Loucy (cell line): Measurements from ENCODE around the gene HSPA12A.

Experiments used
- H2AFZ ChIP-seq: fragments of 200-600 bp; sonication (generic); 2 replicates; pipeline ENCODE4 v1.6.0; 2016; ENCODE audit warnings: antibody characterized with exemption, mild to moderate bottlenecking, low read length, moderate library complexity
- H3F3A ChIP-seq: fragments of 200-600 bp; 2 replicates; pipeline ENCODE4 v1.6.0; 2016; ENCODE audit warnings: antibody characterized with exemption, low read depth, mild to moderate bottlenecking
- H3K27me3 ChIP-seq: fragments of 200-600 bp; sonication (generic); 2 replicates; pipeline ENCODE4 v1.6.1; 2014; ENCODE audit warnings: low read length, mild to moderate bottlenecking; ENCODE audit not compliant: insufficient read depth, poor library complexity, severe bottlenecking
- H3K36me3 ChIP-seq: fragments of 200-600 bp; sonication (generic); 2 replicates; pipeline ENCODE4 v1.6.1; 2016; ENCODE audit warnings: low read length; ENCODE audit not compliant: insufficient read depth
- H3K4me1 ChIP-seq: fragments of 200-600 bp; sonication (generic); 2 replicates; pipeline ENCODE4 v1.5.1; 2014; ENCODE audit warnings: low read length, mild to moderate bottlenecking; ENCODE audit not compliant: insufficient read depth, poor library complexity, severe bottlenecking
- H3K4me2 ChIP-seq: fragments of 200-600 bp; sonication (generic); 2 replicates; pipeline ENCODE4 v1.6.0; 2014; ENCODE audit warnings: antibody characterized with exemption, low read length, low read depth, mild to moderate bottlenecking; ENCODE audit not compliant: poor library complexity, severe bottlenecking
- H3K4me3 ChIP-seq: fragments of 200-600 bp; sonication (generic); 2 replicates; pipeline ENCODE4 v1.5.1; 2014; ENCODE audit warnings: low read length, mild to moderate bottlenecking, mixed read lengths; ENCODE audit not compliant: poor library complexity, severe bottlenecking
- H3K79me2 ChIP-seq: fragments of 200-600 bp; sonication (generic); 2 replicates; pipeline ENCODE4 v1.6.1; 2014; ENCODE audit warnings: low read length; ENCODE audit not compliant: insufficient read depth
- H3K9ac ChIP-seq: fragments of 200-600 bp; sonication (generic); 2 replicates; pipeline ENCODE4 v1.6.0; 2014; ENCODE audit warnings: mild to moderate bottlenecking, low read depth, low read length, moderate library complexity; ENCODE audit not compliant: poor library complexity, severe bottlenecking
- H3K9me2 ChIP-seq: fragments of 200-600 bp; sonication (generic); replicated peaks from 2 replicates; pipeline ENCODE4 v1.6.1; 2016; ENCODE audit warnings: low read depth, low read length, mixed read lengths
- H3K9me3 ChIP-seq: fragments of 200-600 bp; sonication (generic); 2 replicates; pipeline ENCODE4 v1.6.1; 2014; ENCODE audit warnings: mild to moderate bottlenecking, antibody characterized with exemption, low read length, low read depth; ENCODE audit not compliant: insufficient read depth
- H4K20me1 ChIP-seq: fragments of 200-600 bp; sonication (generic); 2 replicates; pipeline ENCODE4 v1.6.0; 2014; ENCODE audit warnings: antibody characterized with exemption, low read length, mild to moderate bottlenecking; ENCODE audit not compliant: insufficient read depth, poor library complexity, severe bottlenecking
- EZH2phosphoT487 ChIP-seq: fragments of 200-600 bp; IDR thresholded peaks from 2 replicates; pipeline ENCODE4 v1.6.1; 2018; ENCODE audit warnings: antibody characterized with exemption, mild to moderate bottlenecking, moderate library complexity, borderline replicate concordance
- TF ChIP-seq, protein P1 (sequence below): fragments of 200-600 bp; sonication (generic); conservative IDR thresholded peaks from 2 replicates; pipeline ENCODE4 v1.5.1; 2014; ENCODE audit warnings: mild to moderate bottlenecking, antibody characterized with exemption, low read length

Gene HSPA12A

DNA sequence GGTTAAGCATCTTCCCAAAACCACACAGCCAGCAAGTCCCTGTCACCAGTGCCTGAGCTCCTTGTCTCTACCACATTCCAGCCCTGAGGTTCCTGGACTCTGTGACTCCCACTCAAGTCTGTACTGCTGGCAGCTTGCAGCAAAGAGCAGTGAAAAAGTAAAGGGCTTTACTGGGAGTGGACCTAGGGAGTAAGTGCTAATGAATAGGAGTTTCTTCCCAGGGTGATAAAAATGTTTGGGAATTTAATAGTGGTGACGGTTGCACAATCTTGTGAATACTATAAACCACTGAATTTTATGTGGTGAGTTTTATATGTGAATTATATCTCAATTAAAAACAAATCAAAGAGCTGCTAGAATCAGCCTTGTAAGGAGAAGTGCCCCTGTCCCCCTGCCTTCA is 22.6 kb downstream of the HSPA12A start:
- H3K36me3 ChIP-seq: no peaks in the 10 kb centered on the region
- H3K4me1 ChIP-seq: peaks cover 17% of the 10 kb centered on the region
- peaks cover 18% of the 10 kb centered on the region for H3K27me3 ChIP-seq
- no peak overlapping the region for H3K9ac ChIP-seq
- no peaks in the 10 kb centered on the region for H3F3A ChIP-seq
- H3K9me2 ChIP-seq: no peaks in the 10 kb centered on the region
- H3K4me2 ChIP-seq: no peak overlapping the region
- no peaks in the 10 kb centered on the region for H3K79me2 ChIP-seq
- TF ChIP-seq, protein P1, sequence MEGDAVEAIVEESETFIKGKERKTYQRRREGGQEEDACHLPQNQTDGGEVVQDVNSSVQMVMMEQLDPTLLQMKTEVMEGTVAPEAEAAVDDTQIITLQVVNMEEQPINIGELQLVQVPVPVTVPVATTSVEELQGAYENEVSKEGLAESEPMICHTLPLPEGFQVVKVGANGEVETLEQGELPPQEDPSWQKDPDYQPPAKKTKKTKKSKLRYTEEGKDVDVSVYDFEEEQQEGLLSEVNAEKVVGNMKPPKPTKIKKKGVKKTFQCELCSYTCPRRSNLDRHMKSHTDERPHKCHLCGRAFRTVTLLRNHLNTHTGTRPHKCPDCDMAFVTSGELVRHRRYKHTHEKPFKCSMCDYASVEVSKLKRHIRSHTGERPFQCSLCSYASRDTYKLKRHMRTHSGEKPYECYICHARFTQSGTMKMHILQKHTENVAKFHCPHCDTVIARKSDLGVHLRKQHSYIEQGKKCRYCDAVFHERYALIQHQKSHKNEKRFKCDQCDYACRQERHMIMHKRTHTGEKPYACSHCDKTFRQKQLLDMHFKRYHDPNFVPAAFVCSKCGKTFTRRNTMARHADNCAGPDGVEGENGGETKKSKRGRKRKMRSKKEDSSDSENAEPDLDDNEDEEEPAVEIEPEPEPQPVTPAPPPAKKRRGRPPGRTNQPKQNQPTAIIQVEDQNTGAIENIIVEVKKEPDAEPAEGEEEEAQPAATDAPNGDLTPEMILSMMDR: no peak
- TF ChIP-seq EZH2phosphoT487: no peak
- no peak overlapping the region for H3K4me3 ChIP-seq
- no peaks in the 10 kb centered on the region for H4K20me1 ChIP-seq
- H3K9me3 ChIP-seq: no peaks in the 10 kb centered on the region
- H2AFZ ChIP-seq: no peak overlapping the region

DNA sequence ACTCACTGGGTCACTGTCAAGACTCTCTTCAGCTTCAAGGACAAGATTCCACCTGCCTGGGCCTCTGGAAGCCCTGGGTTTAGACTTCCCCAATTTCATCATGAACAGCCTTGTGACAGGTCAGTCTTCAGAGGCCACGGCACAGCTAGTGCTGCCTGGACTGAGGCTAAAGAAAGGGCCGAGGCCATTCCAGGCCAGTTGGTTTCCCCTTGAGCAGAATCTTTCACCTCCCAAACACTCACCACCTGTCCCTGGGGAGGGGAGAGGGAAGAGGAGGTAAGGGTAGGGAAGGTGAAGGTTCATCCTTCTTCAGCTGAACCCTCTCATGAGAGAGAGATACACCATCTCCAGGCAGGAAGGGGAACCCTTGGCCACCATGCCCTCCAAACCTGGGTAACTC is 24.3 kb downstream of the HSPA12A start:
- H3K9me2 ChIP-seq: no peaks in the 10 kb centered on the region
- no peaks in the 10 kb centered on the region for H3K9me3 ChIP-seq
- H3K36me3 ChIP-seq: no peaks in the 10 kb centered on the region
- no peak for TF ChIP-seq EZH2phosphoT487
- TF ChIP-seq, protein P1: no peak
- no peak overlapping the region for H3K4me2 ChIP-seq
- peaks cover 3% of the 10 kb centered on the region for H3K4me1 ChIP-seq
- H3F3A ChIP-seq: no peaks in the 10 kb centered on the region
- H3K4me3 ChIP-seq: no peak overlapping the region
- H3K79me2 ChIP-seq: no peaks in the 10 kb centered on the region
- peaks cover 18% of the 10 kb centered on the region for H3K27me3 ChIP-seq
- H4K20me1 ChIP-seq: no peaks in the 10 kb centered on the region
- no peak overlapping the region for H2AFZ ChIP-seq
- no peak overlapping the region for H3K9ac ChIP-seq

DNA sequence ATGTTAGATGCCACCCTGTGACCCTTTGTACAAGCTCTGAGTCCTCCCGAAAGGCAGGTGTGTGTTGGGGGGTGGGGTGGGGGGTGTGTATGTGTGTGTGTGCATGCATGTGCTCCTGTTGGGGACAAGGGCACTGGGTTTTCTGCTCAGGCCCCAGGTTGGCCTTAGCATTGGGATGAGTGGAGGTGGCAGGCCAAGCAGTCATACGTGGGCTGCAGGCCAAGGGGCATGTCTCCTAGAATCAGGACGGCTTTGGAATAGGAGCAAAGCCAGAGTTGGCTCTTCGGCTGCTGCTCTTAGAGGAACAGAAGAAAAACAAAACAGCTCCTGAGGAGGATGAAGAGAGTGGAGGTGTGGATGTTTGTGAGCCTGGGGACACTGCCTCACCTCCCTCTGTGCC is 26.0 kb downstream of the HSPA12A start:
- no peak overlapping the region for H2AFZ ChIP-seq
- no peaks in the 10 kb centered on the region for H3K79me2 ChIP-seq
- no peak overlapping the region for H3K4me2 ChIP-seq
- no peak overlapping the region for H3K4me3 ChIP-seq
- H3K9ac ChIP-seq: no peak overlapping the region
- peaks cover 10% of the 10 kb centered on the region for H3K27me3 ChIP-seq
- H4K20me1 ChIP-seq: no peaks in the 10 kb centered on the region
- H3K4me1 ChIP-seq: no peaks in the 10 kb centered on the region
- H3K36me3 ChIP-seq: no peaks in the 10 kb centered on the region
- H3K9me3 ChIP-seq: no peaks in the 10 kb centered on the region
- no peaks in the 10 kb centered on the region for H3K9me2 ChIP-seq
- TF ChIP-seq, protein P1: no peak
- TF ChIP-seq EZH2phosphoT487: no peak
- no peaks in the 10 kb centered on the region for H3F3A ChIP-seq
